ENCODE data around the gene PDE11A. TPM values are rescaled to one million over a fixed set of nuclear protein-coding genes. Genes with fewer than 3 reads are reported as not detected.

The PDE11A gene
- total RNA-seq, 1 experiment from 2014 or later = 0.61 TPM

- ATAC-seq (no peak), DNase-seq (ENCODE audit: low read depth, low spot score) (no peak)
- Histone ChIP-seq H3K4me1 (ENCODE audit: control insufficient read depth in 1 of 2, insufficient read depth in 2 of 2, low read length in 2 of 2) (no peaks in the 10 kb centered on the region), H3K9ac (ENCODE audit: low read length) (no peak overlapping the region), H3K36me3 (ENCODE audit: control insufficient read depth in 1 of 2, insufficient read depth in 2 of 2, low read length in 2 of 2) (no peaks in the 10 kb centered on the region), H4K20me1 (ENCODE audit: insufficient read depth) (no peaks in the 10 kb centered on the region), H3K27me3 (ENCODE audit: insufficient read depth, low read length) (peaks cover 2% of the 10 kb centered on the region; the same call in 1 of the 2 replicates), H2AFZ (ENCODE audit: low read depth, low read length, poor library complexity, severe bottlenecking) (no peak overlapping the region), H3K4me2 (ENCODE audit: low read length) (no peak overlapping the region), H3K9me2 (ENCODE audit: insufficient read depth) (no peaks in the 10 kb centered on the region), H3K27ac (ENCODE audit: low read depth, low read length) (no peak overlapping the region), H3K4me3 (replicated peaks in 1 of 2; ENCODE audit: low read depth in 1 of 2, low read length in 2 of 2) (no peak overlapping the region), H3K9me3 (ENCODE audit: control insufficient read depth in 1 of 2, insufficient read depth in 1 of 2, low read depth in 1 of 2, low read length in 2 of 2) (no peaks in the 10 kb centered on the region), H3K79me2 (ENCODE audit: insufficient read depth, low read length) (no peaks in the 10 kb centered on the region)
- intact Hi-C loops (cut with micrococcal nuclease) = no loop called here
- ChIA-PET CTCF (interaction anchor here (1.2 kb wide), 1 partner anchor 10 kb away, joined by 5 read pairs; no protein-coding TSS in a partner anchor), RAD21 (ENCODE audit: low non-redundant PET in 1 of 2, low total read pairs in 2 of 2, uncharacterized antibody in 2 of 2, unreplicated experiment in 2 of 2) (no interaction called here), POLR2A (no interaction called here)
- no TSS peak for BruUV-seq (replicated peaks)
- TF ChIP-seq EZH2phosphoT487 (IDR thresholded peaks at IDR 0.05; ENCODE audit: borderline replicate concordance) (no peak), FOSL1 (IDR thresholded peaks at IDR 0.05; ENCODE audit: low read depth) (no peak), JUND (IDR thresholded peaks at IDR 0.05) (no peak), ZFX (IDR thresholded peaks at IDR 0.05) (no peak), EGR1 (IDR thresholded peaks at IDR 0.05; ENCODE audit: low read depth) (no peak), CBX3 (IDR thresholded peaks at IDR 0.05; ENCODE audit: low read depth) (no peak)
These were observed 357.9 kb downstream of the PDE11A start for GRCh38 chr2:177714704-177715103.

- Histone ChIP-seq H3K27me3 (ENCODE audit: insufficient read depth, low read length) (peaks cover 9% of the 10 kb centered on the region; the same call in 1 of the 2 replicates), H3K4me2 (ENCODE audit: low read length) (no peak overlapping the region), H3K9me3 (ENCODE audit: control insufficient read depth in 1 of 2, insufficient read depth in 1 of 2, low read depth in 1 of 2, low read length in 2 of 2) (no peaks in the 10 kb centered on the region), H3K4me3 (replicated peaks in 1 of 2; ENCODE audit: low read depth in 1 of 2, low read length in 2 of 2) (no peak overlapping the region), H3K9me2 (ENCODE audit: insufficient read depth) (no peaks in the 10 kb centered on the region), H2AFZ (ENCODE audit: low read depth, low read length, poor library complexity, severe bottlenecking) (no peak overlapping the region), H3K4me1 (ENCODE audit: control insufficient read depth in 1 of 2, insufficient read depth in 2 of 2, low read length in 2 of 2) (no peaks in the 10 kb centered on the region), H3K9ac (ENCODE audit: low read length) (no peak overlapping the region), H3K27ac (ENCODE audit: low read depth, low read length) (no peak overlapping the region), H3K36me3 (ENCODE audit: control insufficient read depth in 1 of 2, insufficient read depth in 2 of 2, low read length in 2 of 2) (no peaks in the 10 kb centered on the region), H4K20me1 (ENCODE audit: insufficient read depth) (no peaks in the 10 kb centered on the region), H3K79me2 (ENCODE audit: insufficient read depth, low read length) (no peaks in the 10 kb centered on the region)
- BruUV-seq (replicated peaks) = no TSS peak
- ATAC-seq (no peak), DNase-seq (ENCODE audit: low read depth, low spot score) (no peak)
- ChIA-PET POLR2A (no interaction called here), CTCF (no interaction called here), RAD21 (ENCODE audit: low non-redundant PET in 1 of 2, low total read pairs in 2 of 2, uncharacterized antibody in 2 of 2, unreplicated experiment in 2 of 2) (no interaction called here)
- intact Hi-C loops (cut with micrococcal nuclease) = no loop called here
- TF ChIP-seq RAD21 (IDR thresholded peaks at IDR 0.05; ENCODE audit: low read depth) (no peak), FOSL1 (IDR thresholded peaks at IDR 0.05; ENCODE audit: low read depth) (no peak), ELF1 (IDR thresholded peaks at IDR 0.05; ENCODE audit: borderline replicate concordance, low read depth) (no peak), EZH2phosphoT487 (IDR thresholded peaks at IDR 0.05; ENCODE audit: borderline replicate concordance) (no peak), SRF (IDR thresholded peaks at IDR 0.05; ENCODE audit: low read depth) (no peak), SP1 (IDR thresholded peaks at IDR 0.05; ENCODE audit: low read depth) (no peak), EGR1 (IDR thresholded peaks at IDR 0.05; ENCODE audit: low read depth) (no peak), JUND (IDR thresholded peaks at IDR 0.05) (no peak), ZNF274 (IDR thresholded peaks at IDR 0.05; ENCODE audit: low read depth, low read length) (no peak), YY1 (IDR thresholded peaks at IDR 0.05; ENCODE audit: extremely low read depth, insufficient replicate concordance, low read depth, low read length) (no peak), EZH2 (IDR thresholded peaks at IDR 0.05) (no peak), ATF3 (IDR thresholded peaks at IDR 0.05) (no peak), CBX3 (IDR thresholded peaks at IDR 0.05; ENCODE audit: low read depth) (no peak), ZBTB33 (IDR thresholded peaks at IDR 0.05; ENCODE audit: extremely low read depth, insufficient replicate concordance, low read length) (no peak), CTCF (IDR thresholded peaks at IDR 0.05 in 2 of 3, conservative IDR thresholded peaks at IDR 0.05 in 1 of 3; ENCODE audit: borderline replicate concordance in 1 of 3, insufficient read depth in 1 of 3, low read depth in 2 of 3, low read length in 2 of 3) (no peak), MAX (IDR thresholded peaks at IDR 0.05) (no peak), POLR2A (IDR thresholded peaks at IDR 0.05; ENCODE audit: borderline replicate concordance, extremely low read depth, insufficient read depth, insufficient read length) (no peak)
These were observed 360.1 kb downstream of the PDE11A start for GRCh38 chr2:177712462-177712861.
